ENCODE measurements around the gene TMEM201. TPM values are rescaled to one million over a fixed set of nuclear protein-coding genes. Genes with fewer than 3 reads are reported as not detected.

The TMEM201 gene
- total RNA-seq, 4 donors from 2014 or later = 6.8 to 10.5 (median 8.2) TPM

GRCh38 chr1:9589144-9589718 lies 520 bp downstream of the TMEM201 start:
- whole genome bisulfite sequencing = 0% methylated on average over 17 of the region's 63 CpGs
- no peak for DNase-seq (ENCODE audit: extremely low spot score)
- no peaks in the 10 kb centered on the region for H3K27me3 ChIP-seq
- no peak for TF ChIP-seq CTCF (IDR thresholded peaks at IDR 0.05)
- TF ChIP-seq POLR2A (IDR thresholded peaks at IDR 0.05; ENCODE audit: low read depth) = no peak
- TF ChIP-seq EP300 (IDR thresholded peaks at IDR 0.05) = no peak
- no peak for TF ChIP-seq POLR2AphosphoS5 (IDR thresholded peaks at IDR 0.05)
- H3K9me3 ChIP-seq = no peaks in the 10 kb centered on the region
- intact Hi-C loops (cut with DNase I) = no loop called here
- peak overlapping the region; percentile 70 to 91 (median 82) for H3K4me3 ChIP-seq
- H3K27ac ChIP-seq (replicated peaks in 1 of 4) = peak overlapping the region; percentile 75 to 86 (median 84)
- H3K36me3 ChIP-seq = peaks cover 0 to 5% (median 0%) of the 10 kb centered on the region in 4 donors
- H3K4me1 ChIP-seq = peaks cover 49 to 60% (median 53%) of the 10 kb centered on the region in 4 donors

- 12% methylated on average over 4 of the region's 6 CpGs for WGBS
- Histone ChIP-seq H3K36me3 (peaks cover 0 to under 1% (median 0%) of the 10 kb centered on the region in 4 donors), H3K4me1 (peaks cover 49 to 65% (median 54%) of the 10 kb centered on the region in 4 donors), H3K9me3 (no peaks in the 10 kb centered on the region), H3K27ac (replicated peaks in 1 of 4) (peak overlapping the region; percentile 75 to 86 (median 84)), H3K27me3 (no peaks in the 10 kb centered on the region), H3K4me3 (peak overlapping the region; percentile 70 to 91 (median 82))
- intact Hi-C loops (cut with DNase I) = no loop called here
- DNase-seq (ENCODE audit: extremely low spot score) = no peak
- TF ChIP-seq CTCF (IDR thresholded peaks at IDR 0.05) = no peak
- TF ChIP-seq POLR2AphosphoS5 (IDR thresholded peaks at IDR 0.05) = no peak
- no peak for TF ChIP-seq POLR2A (IDR thresholded peaks at IDR 0.05; ENCODE audit: low read depth)
Measured at GRCh38 chr1:9589719-9590157, 1.0 kb downstream of the TMEM201 start.

DNA sequence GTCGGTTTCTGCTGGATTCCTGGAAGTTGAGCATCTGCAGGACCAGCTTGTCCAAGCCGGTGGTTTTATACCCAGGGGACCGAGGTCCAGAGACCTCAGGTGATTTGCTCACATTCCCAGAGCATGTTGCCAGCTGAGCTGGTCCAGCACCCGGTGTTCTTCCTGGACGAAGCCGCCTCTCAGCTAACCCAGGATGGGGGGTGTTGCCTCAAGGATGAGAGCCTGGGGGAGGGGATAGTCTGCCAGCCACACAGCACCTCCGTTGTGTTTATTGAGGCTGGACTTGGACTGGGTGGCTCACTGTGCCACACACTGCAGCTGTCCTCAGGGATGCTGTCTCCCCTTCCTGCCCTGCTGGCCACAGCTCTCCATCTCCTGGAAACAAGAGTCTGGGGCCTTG lies 1.5 kb downstream of the TMEM201 start:
- WGBS = 81% methylated on average over 7 of the region's 7 CpGs
- Histone ChIP-seq H3K4me3 (peak overlapping the region in 2 of 4 donors; percentile 70 to 84), H3K9me3 (no peaks in the 10 kb centered on the region), H3K27me3 (no peaks in the 10 kb centered on the region), H3K27ac (replicated peaks in 1 of 4) (peak overlapping the region in 1 of 4 donors; percentile 75), H3K36me3 (no peaks in the 10 kb centered on the region), H3K4me1 (peaks cover 49 to 69% (median 58%) of the 10 kb centered on the region in 4 donors)
- no peak for DNase-seq (ENCODE audit: extremely low spot score)
- intact Hi-C loops (cut with DNase I) = no loop called here
- no peak for TF ChIP-seq CTCF (IDR thresholded peaks at IDR 0.05)

GRCh38 chr1:9590945-9591668 lies 2.4 kb downstream of the TMEM201 start:
- intact Hi-C loops (cut with DNase I) = no loop called here
- TF ChIP-seq POLR2A (IDR thresholded peaks at IDR 0.05; ENCODE audit: low read depth) = no peak
- no peak for TF ChIP-seq EP300 (IDR thresholded peaks at IDR 0.05)
- TF ChIP-seq POLR2AphosphoS5 (IDR thresholded peaks at IDR 0.05) = no peak
- no peak for TF ChIP-seq CTCF (IDR thresholded peaks at IDR 0.05)
- DNase-seq (ENCODE audit: extremely low spot score) = no peak
- H3K36me3 ChIP-seq = no peaks in the 10 kb centered on the region
- no peaks in the 10 kb centered on the region for H3K9me3 ChIP-seq
- no peaks in the 10 kb centered on the region for H3K27me3 ChIP-seq
- no peak overlapping the region for H3K4me3 ChIP-seq
- H3K4me1 ChIP-seq = peaks cover 56 to 79% (median 66%) of the 10 kb centered on the region in 4 donors
- 85% methylated on average over 14 of the region's 19 CpGs for WGBS
- peak overlapping the region in 1 of 4 donors; percentile 75 for H3K27ac ChIP-seq (replicated peaks in 1 of 4)
